Measurements from ENCODE around the gene MAP2K5.
"Not testable (repeated sequence)": the region's sequence is repeated elsewhere in the genome, so short reads cannot be mapped to it uniquely, and the experiment has no call there.

MAP2K5 gene

DNA sequence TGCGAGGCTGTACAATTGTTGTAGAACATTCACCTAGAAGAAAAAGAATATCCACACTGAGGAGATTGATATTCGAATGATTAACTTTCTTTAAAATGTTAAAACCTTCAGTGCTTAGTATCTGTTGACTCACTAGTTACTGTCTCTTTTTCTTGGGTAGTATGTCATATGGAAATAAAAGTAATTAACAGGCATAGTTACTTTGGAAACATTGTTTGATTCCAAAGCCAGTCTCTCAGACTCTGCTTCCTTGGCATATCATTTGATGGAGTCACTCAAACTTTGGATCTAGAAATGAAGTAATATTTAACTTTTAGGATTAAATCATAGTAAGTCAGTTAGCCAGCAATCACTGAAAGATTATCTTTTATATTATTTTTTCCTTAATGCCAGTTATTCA, 63.4 kb downstream of the MAP2K5 start:
- DNase-seq = no peak

DNA sequence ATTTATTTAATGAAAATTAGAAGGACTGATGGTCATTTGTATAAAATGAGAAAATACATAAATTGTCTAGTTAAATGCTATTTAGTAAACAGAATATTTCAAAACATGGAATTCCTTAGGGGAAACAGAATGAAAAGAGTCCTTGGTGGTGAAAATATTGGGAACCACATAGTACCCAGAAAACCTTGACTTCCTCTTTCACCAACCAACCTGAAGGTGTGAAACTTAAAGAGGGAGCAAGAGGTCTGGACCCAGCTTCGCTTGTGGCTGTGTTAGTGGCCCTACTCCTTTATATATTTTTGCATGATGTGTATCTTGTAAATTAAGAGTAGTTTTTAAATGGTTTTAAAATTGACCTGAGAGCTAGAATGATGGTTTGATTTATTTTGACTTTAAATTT, 64.2 kb downstream of the MAP2K5 start:
- DNase-seq = no peak

DNA sequence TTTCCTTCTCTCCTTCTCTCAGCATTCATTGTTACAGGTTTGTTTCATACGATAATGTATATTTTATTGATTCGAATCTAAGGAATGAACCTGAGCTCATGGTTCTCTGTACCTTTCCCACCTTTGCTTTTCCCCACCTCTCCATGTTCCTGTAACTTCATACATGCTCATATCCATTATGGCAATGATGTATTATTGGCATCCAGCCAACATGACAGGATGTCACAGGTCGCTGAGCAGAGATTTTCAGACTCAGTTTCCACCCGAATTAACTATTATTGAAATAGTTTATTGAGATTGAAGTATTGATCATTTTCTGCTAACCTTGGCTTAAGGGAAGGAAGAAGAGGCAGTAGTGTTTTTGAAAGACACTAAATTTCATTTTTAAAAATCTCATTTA, 64.8 kb downstream of the MAP2K5 start:
- DNase-seq = no peak

DNA sequence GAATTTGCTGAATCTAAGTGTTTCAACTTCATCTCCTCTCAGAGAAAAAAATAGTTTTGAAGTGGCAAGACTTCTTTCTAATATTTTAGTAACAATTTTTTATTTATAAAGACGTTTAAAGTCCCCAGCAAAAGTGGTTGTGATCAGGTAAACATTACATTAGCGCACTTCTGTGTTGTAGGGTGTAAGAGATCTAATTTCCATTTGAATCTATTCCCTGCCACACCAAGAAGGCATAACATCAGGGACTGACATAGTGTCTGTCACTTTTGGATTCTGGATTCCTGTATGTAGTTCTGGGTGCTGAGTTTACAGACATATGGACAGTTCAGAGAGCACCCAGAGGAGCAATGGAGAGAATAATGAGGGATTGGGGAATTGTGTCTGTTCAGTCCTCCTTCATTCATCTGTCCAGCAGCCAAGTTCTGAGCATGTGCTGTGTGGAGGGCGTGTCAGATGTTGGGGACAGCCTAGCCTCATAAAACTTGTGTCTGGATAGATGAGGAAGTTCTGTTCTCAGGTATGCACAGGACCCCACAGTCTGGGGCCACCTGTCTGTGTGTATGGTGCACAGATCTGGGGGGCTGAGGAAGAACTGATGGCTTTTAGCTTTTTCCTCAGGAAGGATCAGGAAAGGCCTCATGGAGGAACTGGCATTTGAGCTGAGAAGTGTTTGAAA, 65.6 kb downstream of the MAP2K5 start:
- no peak for DNase-seq

DNA sequence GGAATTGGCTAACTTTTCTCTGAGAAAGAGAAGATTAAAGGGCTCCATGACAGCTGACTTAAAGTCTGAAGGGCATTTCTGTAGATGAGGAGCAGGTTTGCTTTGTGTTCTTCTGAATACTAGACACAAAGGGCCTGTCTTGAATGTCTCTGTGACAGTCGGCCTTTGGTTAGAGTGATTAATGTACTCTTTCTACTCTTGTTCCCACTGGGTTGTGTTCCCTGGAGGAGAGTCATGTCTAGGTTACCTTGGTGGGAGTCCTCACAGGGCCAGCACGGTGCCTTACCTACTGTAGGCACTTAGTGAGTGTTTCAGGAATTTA, 66.1 kb downstream of the MAP2K5 start:
- no peak for DNase-seq

DNA sequence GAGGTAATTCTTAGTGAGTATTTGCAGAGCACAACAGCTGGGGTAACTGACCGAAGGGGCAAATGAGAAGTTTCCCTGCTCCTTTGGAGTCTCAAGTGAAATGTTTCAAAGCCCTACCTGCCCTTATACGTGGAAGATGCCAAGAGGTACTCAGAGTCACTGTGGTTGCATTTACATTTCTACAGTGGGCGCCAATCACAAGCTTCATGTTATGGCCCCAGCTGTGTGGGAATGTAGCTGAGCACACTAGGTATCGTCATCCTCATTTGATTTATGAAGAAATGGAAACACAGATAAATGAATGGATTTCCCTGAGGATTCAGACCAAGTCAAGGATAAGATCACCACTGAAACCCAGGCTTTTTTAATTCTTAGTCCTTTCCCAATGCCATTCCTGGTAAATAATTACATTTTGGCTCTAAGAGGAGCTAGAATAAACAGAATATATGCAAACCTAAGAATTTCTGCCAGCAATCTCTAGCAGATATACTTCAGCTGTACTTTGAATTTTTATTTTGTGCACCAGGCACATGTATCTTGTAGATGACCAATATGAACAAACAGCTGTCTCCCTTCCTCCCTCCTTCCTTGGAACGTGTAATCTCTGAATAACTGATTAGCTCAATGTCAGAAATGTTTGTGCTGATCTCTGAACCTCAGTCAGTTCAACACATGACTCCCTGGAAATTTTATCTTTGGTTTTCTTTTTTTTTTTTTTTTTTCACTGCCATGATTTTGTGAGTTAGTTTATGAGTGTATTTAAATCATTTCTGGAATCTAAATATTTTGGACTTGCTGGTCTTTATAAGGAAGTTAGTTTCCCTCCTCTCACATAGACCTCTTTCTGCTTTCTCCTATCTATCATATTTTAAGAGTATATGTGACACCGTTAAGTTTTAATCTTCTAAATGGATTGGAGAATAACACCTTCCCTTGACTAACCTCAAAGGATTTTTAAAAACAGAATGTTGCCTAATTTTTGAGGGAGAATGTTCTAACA, 69.2 kb downstream of the MAP2K5 start:
- DNase-seq = no peak

DNA sequence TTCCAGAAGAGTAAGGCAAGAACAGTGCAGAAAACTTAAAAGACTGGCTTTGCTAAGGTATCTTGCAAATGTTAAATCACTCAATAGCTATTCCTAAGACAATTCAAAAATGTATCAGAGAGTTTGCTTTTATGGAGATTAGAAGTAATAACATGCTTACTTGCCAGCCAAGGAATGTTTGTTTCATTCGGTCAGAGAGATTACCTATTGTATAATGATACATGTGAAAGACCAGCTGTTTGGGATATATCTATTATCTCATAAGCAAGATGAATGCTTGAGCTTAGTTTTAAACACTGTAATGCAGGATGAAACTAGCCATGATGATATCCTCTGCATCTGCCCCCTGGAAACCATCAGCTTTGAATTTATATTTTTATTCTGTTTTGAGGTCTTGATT, 70.7 kb downstream of the MAP2K5 start:
- no peak for DNase-seq

DNA sequence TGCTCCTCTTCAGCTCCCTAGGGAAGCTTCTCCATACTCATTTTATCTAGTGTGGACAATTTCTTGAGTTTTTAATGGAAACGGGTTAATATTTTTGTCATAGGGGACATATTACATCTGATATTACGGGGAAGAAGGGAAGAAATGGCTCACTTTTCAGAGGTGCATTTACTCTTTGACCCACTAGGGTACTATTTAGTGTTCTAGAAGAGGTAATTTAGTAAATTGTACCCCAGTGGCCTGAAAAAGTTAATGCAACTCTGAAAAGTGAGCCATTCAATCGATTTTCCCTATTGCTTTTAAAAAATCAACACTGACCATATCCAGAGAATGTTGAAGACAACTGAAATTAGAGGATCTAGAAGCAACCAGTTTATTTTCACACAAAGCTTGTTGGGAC, 71.2 kb downstream of the MAP2K5 start:
- DNase-seq = no peak

DNA sequence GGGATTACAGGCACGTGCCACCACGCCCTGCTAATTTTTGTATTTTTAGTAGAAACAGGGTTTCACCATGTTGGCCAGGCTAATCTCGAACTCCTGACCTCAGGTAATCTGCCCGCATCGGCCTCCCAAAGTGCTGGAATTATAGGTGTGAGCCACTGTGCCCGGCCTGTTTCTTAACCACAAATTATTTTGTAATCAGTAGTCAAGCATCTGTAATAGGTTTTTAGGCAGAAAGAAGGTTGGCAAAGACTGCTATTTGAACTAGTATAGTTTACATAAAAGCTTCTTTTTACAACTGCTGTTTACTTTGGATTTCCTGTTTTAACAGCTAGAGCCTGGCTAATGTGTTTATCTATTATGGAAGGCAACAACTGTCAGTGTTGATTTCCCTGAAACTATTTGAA, 72.6 kb downstream of the MAP2K5 start:
- DNase-seq = not testable (repeated sequence)

DNA sequence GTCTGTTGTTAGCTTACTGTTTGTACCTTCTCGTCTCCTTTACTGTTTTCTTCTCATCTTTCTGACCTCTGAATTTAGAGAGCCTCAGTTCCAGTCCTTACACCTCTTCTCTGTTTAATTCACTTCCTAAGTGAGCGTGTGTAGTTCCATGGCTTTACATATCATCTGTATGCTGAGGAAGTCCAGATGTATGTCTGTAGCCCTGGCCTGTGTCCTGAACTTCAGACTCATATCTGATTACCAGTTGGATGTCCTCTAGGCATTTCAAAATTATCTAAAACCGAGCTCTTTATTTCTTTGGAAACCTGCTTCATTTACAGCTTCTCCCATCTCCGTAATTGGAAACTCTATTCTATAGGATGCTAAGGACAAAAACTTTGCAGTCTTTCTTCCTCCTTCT, 75.8 kb downstream of the MAP2K5 start:
- no peak for DNase-seq

DNA sequence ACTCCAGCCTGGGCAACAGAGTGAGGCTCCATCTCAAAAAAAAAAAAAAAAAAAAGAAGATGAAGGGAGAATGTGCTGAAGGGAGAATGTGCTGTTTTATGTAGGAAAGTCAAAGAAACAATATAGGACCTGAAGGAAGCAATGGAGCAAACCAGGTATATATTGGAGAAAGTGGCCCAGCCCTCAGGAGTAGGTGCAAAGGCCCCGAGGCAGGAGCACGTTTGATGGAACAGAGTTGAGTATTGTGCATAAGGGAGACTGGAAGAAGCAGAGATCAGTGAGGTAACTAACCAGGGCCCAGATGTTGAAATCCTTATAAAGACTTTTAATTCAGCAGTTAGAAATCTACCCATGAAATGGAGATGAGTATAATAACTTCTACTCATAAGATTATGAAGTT, 79.6 kb downstream of the MAP2K5 start:
- no peak for DNase-seq

DNA sequence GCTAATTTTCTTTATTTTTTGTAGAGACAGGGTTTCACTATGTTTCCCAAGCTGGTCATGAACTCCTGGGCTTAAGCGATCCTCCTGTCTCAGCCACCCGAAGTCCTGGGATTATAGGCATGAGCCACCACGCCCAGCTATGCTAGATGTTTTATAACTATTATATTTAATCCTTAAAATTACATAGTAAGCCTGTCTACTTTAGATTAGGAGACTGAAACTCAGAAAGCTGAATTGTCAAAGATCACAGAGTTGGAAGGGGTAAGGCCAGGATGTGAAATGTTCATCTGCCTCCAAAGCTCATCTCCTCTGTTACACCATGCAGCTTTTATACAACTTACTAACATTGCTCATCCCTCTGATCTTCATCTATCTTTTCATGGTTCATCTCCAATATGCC, 89.8 kb downstream of the MAP2K5 start:
- no peak for DNase-seq

DNA sequence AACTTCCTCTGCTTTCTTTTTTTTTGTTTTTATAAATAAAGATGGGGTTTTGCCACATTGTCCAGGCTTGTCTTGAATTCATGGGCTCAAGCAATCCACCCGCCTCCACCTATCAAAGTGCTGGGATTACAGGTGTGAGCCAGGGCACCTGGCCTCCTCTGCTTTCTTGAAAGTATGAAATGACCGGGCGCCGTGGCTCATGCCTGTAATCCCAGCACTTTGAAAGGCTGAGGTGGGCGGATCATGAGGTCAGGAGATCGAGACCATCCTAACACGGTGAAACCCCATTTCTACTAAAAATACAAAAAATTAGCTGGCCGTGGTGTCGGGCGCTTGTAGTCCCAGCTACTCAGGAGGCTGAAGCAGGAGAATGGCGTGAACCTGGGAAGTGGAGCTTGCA, 93.4 kb downstream of the MAP2K5 start:
- not testable (repeated sequence) for DNase-seq

DNA sequence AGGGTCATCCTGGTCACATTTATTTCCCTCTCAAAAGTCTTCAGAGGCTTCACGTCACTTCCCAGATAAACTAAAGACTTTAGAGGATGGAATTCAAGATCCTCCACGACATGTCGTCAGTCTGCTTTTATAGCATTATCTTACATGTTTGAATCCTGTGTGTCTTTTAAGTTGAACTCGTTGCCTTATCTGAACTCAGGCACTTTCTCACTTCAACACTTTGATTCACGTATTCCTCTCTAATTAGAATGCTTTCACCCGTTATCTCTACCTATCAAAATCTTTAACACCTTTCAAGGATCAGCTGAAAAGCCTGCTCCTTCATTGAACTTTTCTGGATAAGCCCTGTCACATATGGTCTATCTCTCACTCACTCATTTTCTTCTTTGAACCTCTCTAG, 97.1 kb downstream of the MAP2K5 start:
- no peak for DNase-seq

DNA sequence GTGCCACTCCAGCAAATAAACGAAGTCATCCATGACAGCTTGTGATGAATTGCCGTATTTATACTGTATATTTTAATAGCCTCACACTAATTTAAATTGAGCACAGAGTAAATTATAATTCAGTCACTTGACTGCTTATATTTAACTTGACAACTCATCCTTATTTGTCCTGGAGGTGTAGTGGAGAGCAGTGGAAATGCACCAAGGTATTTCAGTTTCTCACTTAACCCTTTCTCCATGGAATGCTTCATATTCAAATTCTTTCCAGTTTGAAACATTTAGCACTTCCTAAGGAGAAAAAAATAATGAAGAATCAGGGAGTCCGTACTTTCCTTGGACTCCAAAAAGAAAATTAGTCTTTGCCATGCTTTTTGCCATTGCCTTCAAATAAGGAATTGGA, 99.0 kb downstream of the MAP2K5 start:
- DNase-seq = no peak

DNA sequence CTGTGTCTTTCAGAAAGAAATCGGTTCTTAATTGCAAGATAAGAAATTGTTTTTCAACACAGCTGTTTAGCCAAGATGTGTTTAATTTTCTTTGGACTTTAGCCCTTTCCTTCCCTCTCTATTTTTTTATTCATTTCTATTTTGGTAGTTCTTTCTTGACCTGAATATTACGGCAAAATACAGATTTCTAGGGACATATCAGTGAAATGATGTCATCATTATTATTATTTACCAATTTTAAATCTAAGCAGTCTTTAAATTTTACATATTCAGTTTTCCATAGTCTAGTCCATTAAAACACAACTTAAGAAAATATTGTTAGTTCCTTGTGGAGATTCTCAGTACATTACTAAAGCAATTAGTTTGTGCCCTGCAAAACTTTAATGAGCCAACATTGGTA, 104.3 kb downstream of the MAP2K5 start:
- DNase-seq = no peak

DNA sequence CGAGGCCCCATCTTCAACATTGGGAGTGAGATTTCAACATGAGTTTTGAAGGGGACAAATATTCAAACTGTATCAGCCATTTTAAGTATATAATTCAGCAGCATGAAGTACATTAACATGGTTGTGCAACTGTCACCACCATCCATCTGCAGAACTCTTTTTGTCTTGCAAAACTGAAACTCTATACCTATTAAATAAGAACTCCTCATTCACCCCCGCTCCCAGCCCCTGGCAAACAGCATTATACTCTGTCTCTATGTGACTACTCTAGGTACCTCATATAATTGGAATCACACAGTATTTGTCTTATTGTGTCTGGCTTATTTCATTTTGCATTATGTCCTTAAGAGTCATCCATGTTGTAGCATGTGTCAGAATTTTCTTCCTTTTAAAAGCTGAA, 110.1 kb downstream of the MAP2K5 start:
- DNase-seq = no peak

DNA sequence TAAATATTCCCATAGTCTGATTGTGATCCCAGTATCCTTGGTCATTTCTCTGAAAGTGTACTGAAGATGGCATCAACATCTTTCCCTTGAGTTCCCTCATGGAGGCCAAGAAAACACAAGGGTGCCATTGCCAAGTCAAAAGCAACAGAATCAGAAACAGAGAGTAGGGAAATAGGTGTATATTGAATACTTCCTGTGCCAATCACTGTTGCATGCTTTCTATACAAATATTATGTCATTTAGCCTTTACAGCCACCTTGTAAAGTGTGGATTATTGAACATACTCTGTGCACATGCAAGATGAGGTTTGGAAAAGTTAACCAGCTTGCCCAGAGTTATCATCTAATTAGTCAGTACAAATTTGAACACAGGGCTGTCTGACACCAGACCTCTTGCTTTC, 117.9 kb downstream of the MAP2K5 start:
- DNase-seq = no peak

DNA sequence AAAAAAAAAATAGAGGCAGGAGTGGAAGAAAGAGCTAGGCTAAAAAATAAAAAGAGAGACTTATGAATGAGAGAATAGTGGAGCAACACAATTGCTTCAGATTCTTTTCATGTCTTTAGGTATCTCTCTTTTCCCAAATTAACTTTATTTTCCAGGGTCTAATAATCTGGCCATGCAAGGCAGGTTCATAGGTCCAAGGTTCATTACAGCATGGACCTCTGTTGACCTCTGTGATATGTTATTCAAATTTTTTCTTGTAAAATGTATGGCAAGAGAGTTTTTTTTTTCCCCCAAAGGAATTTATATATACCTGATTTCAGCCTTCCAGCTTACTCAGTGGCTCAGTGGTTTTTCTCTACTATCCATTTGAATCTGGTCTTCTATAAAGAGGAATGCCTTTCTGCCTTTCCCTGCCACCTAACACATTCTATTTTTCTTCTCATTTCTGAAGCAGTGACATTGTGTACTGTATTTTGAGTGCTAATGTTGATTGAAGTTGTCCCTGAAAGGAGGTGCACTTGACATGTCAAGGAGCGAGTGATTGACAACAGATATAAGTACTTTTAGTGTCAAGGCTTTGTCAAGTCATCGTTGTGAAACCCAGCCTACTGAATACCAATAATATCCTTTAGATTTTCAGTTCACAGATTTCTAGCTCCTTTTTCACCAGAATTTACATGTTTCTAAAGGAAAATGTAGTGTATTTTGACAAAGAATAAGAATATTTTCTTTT, 118.5 kb downstream of the MAP2K5 start:
- no peak for DNase-seq

DNA sequence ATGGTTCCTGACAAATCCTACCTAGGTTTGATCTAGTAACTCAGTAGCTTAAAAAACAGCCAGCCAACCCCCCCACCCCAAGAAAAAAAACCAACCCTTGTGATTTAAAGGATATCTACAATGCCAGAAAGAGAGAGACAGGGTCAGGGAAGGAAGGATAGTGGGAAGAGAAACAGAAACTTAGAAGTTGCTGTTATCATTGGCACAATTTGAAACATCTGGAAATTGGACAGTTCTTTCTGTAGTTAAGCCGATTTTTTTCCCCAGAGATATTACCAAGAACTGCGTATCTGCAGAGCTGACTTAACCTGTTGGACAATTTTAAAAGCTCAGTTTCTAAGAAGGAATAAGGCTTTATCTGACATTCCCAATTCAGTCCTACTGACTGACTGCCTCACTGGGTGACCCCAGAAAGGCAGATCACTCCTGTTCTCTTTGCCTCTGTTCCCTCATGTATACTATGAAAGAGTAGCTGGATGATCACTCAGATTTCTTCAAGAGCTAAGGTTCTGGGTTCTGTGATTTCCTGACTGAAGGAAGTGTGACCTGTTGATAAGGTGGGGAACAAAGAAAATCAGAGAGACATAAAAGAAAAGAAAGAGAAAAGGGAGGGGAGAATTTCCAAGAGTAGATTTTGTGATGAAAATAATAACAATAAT, 128.3 kb downstream of the MAP2K5 start:
- DNase-seq = no peak

DNA sequence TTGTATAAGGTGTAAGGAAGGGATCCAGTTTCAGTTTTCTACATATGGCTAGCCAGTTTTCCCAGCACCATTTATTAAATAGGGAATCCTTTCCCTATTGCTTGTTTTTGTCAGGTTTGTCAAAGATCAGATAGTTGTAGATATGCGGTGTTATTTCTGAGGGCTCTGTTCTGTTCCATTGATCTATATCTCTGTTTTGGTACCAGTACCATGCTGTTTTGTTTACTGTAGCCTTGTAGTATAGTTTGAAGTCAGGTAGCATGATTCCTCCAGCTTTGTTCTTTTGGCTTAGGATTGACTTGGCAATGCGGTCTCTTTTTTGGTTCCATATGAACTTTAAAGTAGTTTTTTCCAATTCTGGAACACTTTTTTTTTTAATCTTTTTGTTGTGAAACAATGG, 130.3 kb downstream of the MAP2K5 start:
- DNase-seq = not testable (repeated sequence)

DNA sequence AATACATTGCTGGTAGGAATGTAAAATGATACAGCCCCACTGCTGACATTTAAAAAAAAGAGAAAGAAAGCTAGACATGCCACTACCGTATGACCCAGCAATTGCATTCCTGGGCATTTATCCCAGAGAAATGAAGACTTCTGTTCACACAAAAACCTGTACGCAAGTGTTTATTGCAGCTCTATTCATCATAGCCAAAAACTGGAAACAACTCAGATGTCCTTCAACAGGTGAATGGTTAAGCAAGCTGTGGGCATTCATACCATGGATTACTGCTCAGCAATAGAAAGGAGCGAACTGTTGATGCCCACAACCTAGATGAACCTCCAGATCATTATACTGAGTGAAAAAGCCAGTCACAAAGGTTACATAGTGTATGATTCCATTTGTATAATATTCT, 132.5 kb downstream of the MAP2K5 start:
- no peak for DNase-seq

DNA sequence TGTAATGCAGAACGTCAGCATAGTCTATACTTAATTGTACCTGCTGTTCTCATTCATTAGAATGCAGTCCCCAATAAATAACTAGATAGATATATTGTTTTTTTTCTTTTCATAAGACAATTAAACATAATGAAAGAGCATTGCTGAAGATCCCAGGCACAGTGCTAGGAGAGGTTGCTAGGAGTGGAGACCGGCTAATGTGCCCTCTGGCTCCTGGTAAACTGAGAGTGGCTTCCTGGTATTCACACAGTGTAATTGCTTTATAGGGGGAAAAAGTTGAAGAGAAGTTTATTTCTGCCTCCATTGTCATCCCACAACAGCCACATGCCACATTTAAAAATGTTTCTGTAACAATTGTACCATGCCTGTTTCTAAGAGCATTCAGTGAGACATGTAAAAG, 135.6 kb downstream of the MAP2K5 start:
- DNase-seq = no peak
